GM18511 (cell line): Measurements from ENCODE around the gene PCDHGA4.
"Not testable (repeated sequence)": the region's sequence is repeated elsewhere in the genome, so short reads cannot be mapped to it uniquely, and the experiment has no call there.

ENCODE experiments used
- ATAC-seq: cut with Tn5 transposase; IDR thresholded peaks from one replicate; pipeline ENCODE4 v1.9.1; 2021; ENCODE audit warnings: mild to moderate bottlenecking, moderate library complexity; ENCODE audit not compliant: unreplicated experiment

PCDHGA4 gene

GRCh38 chr5:141354900-141355469, at the start of gene PCDHGA4:
Gene PCDHGA4, plus strand, starts transcription at chr5:141355021. Its CDS starts 87 bp downstream, at chr5:141355108.
- ATAC-seq, result no peak

- no peak for ATAC-seq
These were observed 48.2 kb upstream of the PCDHGA4 start for GRCh38 chr5:141306630-141307029.

DNA sequence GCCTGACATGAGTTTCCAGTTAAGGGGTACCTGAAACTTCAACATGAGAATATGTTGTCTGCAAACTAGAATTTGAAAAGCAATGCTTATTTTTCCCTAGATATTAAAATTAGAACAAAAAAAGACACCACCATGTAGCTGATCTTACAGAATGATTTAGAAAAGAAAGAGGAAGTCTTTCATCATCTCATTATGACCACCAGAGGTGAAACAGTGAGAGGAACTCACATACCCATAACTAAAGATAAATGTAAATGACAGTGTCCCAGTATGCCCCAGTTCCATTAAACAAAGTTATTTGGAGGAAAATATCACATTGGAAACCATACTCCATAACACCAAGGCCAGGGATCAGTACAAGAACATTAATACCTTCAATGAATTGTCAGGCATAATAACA, 41.1 kb upstream of the PCDHGA4 start:
- no peak for ATAC-seq

DNA sequence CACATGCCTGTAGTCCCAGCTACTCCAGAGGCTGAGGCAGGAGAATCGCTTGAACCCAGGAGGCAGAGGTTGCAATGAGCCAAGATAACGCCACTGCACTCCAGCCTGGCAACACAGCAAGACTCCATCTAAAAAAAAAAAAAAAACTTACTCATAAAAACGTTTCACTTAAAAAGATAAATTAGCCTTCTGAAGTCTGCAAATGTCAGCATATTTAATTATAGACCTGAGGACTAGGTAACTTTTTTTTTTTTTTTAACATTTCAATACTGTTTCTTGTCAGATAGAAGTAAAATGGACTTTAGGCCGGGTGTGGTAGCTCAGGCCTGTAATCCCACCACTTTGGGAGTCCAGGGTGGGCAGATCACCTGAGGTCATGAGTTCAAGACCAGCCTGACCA, 37.9 kb upstream of the PCDHGA4 start:
- not testable (repeated sequence) for ATAC-seq

DNA sequence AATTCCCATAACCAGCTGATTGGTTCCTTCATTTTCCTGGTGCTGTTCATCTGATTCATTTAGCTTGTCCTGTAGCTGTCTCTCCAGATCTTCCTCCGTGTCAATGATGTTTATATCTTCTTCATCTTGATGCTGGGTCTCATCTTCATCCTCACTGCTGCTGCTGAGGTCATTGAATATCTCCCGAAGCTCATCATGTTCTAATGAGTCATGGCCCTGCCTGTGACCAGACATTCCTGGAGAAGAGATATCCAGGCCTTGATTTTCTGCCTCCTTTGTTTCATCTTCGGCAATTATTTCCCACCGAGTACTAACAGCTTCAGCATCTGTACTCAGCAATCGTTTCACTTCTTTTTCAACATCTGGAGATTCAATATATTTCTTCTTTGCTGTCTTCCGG, 35.6 kb upstream of the PCDHGA4 start:
- no peak for ATAC-seq

DNA sequence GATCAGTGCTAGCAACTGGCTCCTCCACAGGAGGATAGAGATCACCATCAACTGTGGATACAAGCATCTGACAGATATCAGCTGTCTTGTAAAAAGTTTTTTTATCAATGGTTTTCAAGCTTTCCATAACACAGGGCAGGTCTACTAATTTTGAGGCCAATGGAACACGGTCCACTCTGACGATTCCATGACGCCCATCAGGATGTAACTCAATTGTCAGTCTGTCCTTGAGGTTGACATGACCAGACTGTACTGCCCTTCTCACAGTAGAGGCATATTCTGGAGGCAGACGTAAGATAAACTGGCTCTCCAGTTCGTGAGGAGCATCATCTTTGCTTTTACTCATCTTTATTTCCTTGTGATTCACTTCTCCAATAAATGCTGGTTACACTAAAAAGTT, 35.1 kb upstream of the PCDHGA4 start:
- ATAC-seq, result no peak

DNA sequence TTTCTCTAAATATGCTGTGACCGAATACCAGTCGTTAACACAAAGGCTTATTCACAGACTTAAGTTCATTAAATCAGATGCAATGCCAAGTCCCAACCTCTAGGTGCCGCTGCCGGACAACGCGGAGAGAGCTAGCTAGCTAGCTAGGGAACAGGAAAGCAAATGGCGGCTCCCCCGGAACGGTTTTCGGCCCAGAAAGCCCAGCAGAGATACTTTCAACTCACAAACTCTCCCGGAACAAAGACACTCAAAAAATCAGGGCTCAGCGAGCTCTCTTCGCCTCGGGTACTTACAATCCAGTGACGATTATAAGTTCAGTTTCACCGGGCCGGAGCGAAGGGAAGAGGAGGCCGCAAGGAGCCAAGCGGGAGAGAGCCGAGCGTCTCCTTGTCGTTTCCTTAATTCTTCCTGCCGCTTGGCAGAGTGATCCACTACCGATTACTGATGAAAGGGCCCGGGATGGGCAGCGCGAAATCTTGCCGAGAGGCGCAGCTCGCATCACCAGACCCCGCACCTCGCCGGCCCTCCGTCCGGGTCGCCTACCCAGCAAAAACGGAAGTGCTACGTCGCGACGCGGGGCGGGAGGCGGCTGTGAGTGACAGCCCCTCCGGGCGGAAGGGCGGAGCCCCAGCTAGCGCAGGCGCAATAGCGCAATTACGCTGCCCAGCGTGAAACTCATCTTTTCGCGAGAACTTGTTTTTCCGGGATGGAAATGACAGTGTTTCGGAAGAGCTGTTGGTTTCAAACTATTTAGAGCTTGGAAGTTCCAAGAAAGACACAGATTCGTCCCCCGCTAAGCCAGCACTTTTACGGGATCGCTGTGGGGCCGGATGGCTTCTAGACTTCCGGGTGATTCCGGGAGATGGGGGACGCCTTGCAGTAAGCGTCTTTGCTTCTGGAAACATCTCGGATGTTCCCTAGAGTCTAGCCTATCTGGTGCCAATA, 34.3 kb upstream of the PCDHGA4 start, which contains the start of gene TAF7:
TAF7 (minus strand) TSS at position 560 of the 945 bp plus-strand sequence. CDS start 740 bp downstream, outside the sequence.
- ATAC-seq, result peak; percentile 96

- ATAC-seq, result no peak
These were observed 32.6 kb upstream of the PCDHGA4 start for GRCh38 chr5:141322261-141322660.

DNA sequence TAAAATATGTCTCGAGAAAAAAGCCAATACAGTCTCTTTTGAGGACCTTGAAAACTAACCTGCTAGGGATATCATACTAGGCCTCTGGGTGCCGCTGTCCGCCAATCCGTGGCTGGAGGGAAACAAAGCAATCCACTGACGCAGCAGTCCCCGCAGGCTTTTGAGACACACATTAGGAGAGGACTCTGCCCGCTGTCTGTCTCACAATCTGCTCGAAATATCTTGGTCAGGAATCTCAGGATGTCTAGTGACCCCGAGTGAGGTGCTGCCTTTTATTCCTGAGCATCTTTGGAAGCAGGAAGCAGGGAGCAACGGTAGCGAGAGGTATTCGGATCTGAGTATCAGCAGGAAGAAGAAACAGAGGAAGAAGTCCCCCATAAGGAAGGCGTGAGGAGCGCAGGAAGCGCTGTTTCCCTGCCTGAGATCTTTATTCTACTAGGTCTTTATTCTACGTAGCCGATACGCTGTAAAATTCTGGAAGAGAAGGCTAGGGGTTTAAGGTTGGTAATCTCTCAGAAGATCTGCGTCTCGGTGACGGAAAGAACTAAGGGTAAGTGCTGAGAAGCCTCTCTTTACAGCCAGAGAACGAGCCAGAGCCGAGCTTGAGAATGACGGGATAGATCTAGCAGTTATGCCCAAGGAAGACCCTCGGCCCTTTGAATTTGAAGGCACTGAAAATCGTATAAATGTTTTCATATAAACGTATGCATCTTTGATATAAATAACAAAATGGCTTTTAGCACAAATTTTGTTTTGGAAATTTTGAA, 28.6 kb upstream of the PCDHGA4 start:
- ATAC-seq, result peak; percentile 67

- no peak for ATAC-seq
These were observed 26.6 kb upstream of the PCDHGA4 start for GRCh38 chr5:141328231-141328630.

- no peak for ATAC-seq
These were observed 24.3 kb upstream of the PCDHGA4 start, which contains the start of gene PCDHGA1 for GRCh38 chr5:141330299-141331080. Gene PCDHGA1, plus strand, starts transcription at chr5:141330514.

- ATAC-seq, result not testable (repeated sequence)
These were observed 22.2 kb upstream of the PCDHGA4 start for GRCh38 chr5:141332571-141332970.

GRCh38 chr5:141338538-141339306, 16.1 kb upstream of the PCDHGA4 start, which contains the start of gene PCDHGA2:
Gene PCDHGA2, plus strand, starts transcription at chr5:141338760.
- no peak for ATAC-seq

DNA sequence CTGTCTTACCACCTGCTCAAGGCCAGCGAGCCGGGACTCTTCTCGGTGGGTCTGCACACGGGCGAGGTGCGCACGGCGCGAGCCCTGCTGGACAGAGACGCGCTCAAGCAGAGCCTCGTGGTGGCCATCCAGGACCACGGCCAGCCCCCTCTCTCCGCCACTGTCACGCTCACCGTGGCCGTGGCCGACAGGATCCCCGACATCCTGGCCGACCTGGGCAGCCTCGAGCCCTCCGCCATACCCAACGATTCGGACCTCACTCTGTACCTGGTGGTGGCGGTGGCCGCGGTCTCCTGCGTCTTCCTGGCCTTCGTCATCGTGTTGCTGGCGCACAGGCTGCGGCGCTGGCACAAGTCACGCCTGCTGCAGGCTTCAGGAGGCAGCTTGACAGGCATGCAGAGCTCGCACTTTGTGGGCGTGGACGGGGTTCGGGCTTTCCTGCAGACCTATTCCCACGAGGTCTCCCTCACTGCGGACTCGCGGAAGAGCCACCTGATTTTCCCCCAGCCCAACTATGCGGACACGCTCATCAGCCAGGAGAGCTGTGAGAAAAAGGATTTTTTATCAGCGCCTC, 14.0 kb upstream of the PCDHGA4 start:
- ATAC-seq, result not testable (repeated sequence)

DNA sequence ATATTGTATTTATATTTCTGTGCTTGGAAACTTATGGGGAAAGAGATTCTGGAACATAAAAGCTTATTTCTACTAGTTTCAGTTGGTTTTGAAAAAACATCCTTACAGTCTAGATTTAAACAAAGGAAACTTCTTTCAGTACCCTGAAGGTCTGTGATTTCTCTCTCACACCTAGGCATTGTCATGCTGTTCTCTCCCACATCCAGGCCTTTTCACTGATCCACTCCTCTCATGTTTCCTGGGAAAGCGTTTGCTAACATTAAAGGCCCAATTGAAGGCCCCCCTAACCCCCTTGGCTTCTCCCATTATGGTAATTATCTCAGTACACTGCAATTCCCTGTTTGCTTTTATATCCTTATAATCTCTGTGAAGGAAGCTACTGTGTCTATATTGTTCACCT, 12.0 kb upstream of the PCDHGA4 start:
- no peak for ATAC-seq

- no peak for ATAC-seq
These were observed 11.4 kb upstream of the PCDHGA4 start, which contains the start of gene PCDHGA3 for GRCh38 chr5:141343242-141343952. Gene PCDHGA3, plus strand, starts transcription at chr5:141343829. Its CDS starts 205 bp downstream, at chr5:141344034.

GRCh38 chr5:141343953-141344463, 10.8 kb upstream of the PCDHGA4 start:
- ATAC-seq, result no peak

DNA sequence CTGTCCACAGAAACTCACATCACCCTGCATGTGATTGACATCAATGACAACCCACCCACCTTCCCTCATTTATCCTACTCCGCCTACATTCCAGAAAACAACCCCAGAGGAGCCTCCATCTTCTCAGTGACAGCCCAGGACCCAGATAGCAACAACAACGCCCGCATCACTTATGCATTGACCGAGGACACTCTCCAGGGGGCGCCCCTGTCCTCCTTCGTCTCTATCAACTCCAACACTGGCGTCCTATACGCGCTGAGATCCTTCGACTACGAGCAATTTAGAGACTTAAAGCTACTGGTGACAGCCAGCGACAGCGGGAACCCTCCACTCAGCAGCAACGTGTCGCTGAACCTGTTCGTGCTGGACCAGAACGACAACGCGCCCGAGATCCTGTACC, 9.5 kb upstream of the PCDHGA4 start:
- no peak for ATAC-seq
